Mucosa of descending colon (tissue), 3 donors: Measurements from ENCODE around the gene KRTCAP2. TPM values are rescaled to one million over a fixed set of nuclear protein-coding genes. Genes with fewer than 3 reads are reported as not detected.

ENCODE experiments used
- ATAC-seq: fragments of 200-7000 bp; cut with Tn5 transposase; one replicate; pipeline ENCODE4 v1.9.1; 2020; ENCODE audit warnings: mild to moderate bottlenecking, moderate library complexity
- DNase-seq, 3 donors: peaks; one replicate each; pipeline ENCODE4 v3.0.0-alpha.2; 2020
- H3K36me3 ChIP-seq: fragments of 200-600 bp; one replicate; pipeline ENCODE4 v1.8.0; 2021; ENCODE audit warnings: low read depth, mild to moderate bottlenecking
- H3K4me1 ChIP-seq: fragments of 200-600 bp; one replicate; pipeline ENCODE4 v1.8.0; 2021; ENCODE audit warnings: low read depth, mild to moderate bottlenecking
- H3K4me3 ChIP-seq: fragments of 200-600 bp; one replicate; pipeline ENCODE4 v1.8.0; 2021; ENCODE audit warnings: mild to moderate bottlenecking
- H3K9me3 ChIP-seq: fragments of 200-600 bp; one replicate; pipeline ENCODE4 v1.8.0; 2021; ENCODE audit warnings: mild to moderate bottlenecking
- CTCF ChIP-seq: fragments of 200-600 bp; IDR thresholded peaks from one replicate; pipeline ENCODE4 v1.8.0; 2022; ENCODE audit warnings: antibody characterized with exemption, mild to moderate bottlenecking
- intact Hi-C, 2 donors: fragments of 100-400 bp; cut with DNase I in 1 of 2; cut with micrococcal nuclease in 1 of 2; formaldehyde crosslinking; loops; one replicate each; pipeline versions ENCODE4 v1.11.0 to v1.11.1; 2022; cut with DNase I, micrococcal nuclease
- total RNA-seq, 3 donors: library from RNA; stranded (reverse); fragmentation: NEBNext Ultra II Directional in 2 of 3; extraction: Animal tissue kit (Norgen Biotek cat#: 25700) in 2 of 3; gene quantifications; one replicate each; pipeline versions ENCODE4 v1.2.1 to v1.2.4, GENCODE V29; 2021 to 2023
- donor health status: DM: no; HTN: no; CAD: no; lungs with moderate emphysema.
- donor health status: DM: no; HTN: no; CAD: no.
- donor health status: DM: no; HTN: yes; CAD: no.

The KRTCAP2 gene
- total RNA-seq, 3 donors from 2014 or later, result 162 to 190 (median 176) TPM

- Histone ChIP-seq H3K36me3 (no peaks in the 10 kb centered on the region), H3K9me3 (no peaks in the 10 kb centered on the region), H3K4me3 (no peak overlapping the region), H3K4me1 (peaks cover 13% of the 10 kb centered on the region)
- peak in 2 of 3 donors; percentile 25 to 50 for DNase-seq
- intact Hi-C loops, result no loop called here
- no peak for ATAC-seq
- no peak for TF ChIP-seq CTCF
Measured at GRCh38 chr1:155181371-155182051, 8.4 kb upstream of the KRTCAP2 start.

- no peak for ATAC-seq
- DNase-seq, result peak; percentile 22 to 60 (median 34)
- TF ChIP-seq CTCF, result no peak
Measured at GRCh38 chr1:155179112-155180031, 6.3 kb upstream of the KRTCAP2 start.

DNA sequence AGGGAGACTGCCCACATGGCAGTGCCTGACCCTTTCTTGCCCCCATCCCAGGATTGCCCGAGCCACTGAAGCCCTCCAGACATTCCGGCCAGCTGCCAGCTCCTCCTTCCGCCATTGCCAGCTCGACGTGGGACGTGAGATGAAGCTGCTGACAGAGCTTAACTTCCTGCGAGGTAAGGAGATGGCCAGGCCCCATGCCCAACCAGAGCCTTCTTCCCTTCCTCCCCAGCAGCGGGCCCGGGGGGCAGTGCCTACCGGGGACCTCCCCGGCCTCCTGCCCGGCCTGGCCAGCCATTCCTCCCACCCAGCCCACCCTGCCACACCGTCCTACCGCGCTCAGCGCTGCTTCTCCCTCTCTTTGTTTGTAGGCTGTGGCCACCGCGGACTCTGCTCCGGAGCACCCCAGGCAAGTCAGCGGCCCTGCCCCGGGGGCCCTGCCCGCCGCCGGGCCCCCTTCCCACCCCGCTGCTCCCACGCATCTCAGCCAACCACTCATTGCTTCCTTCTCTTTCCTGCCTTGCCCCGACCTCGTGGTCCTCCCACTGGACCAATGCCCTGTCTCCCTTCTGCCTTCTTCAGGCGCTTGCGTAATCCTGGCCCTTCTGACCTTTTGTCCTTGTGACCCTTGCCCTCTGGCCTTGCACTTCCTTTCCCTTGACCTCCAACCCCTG, 5.5 kb upstream of the KRTCAP2 start:
- H3K4me1 ChIP-seq, result peaks cover 13% of the 10 kb centered on the region
- intact Hi-C loops, result loop anchor here in 1 of 2 donors (10.0 kb wide), 1 partner anchor 46 kb away; no protein-coding TSS in a partner anchor
- no peak overlapping the region for H3K4me3 ChIP-seq
- H3K36me3 ChIP-seq, result no peaks in the 10 kb centered on the region
- no peak for TF ChIP-seq CTCF
- ATAC-seq, result no peak
- DNase-seq, result peak in 2 of 3 donors; percentile 37 to 53
- H3K9me3 ChIP-seq, result no peaks in the 10 kb centered on the region

More at GRCh38 chr1:155179112-155180031, 6.3 kb upstream of the KRTCAP2 start:
- no peaks in the 10 kb centered on the region for H3K9me3 ChIP-seq
- no peaks in the 10 kb centered on the region for H3K36me3 ChIP-seq
- H3K4me1 ChIP-seq, result peaks cover 8% of the 10 kb centered on the region
- H3K4me3 ChIP-seq, result no peak overlapping the region
- intact Hi-C loops, result loop anchor here in 1 of 2 donors (10.0 kb wide), 1 partner anchor 45 kb away; no protein-coding TSS in a partner anchor

- Histone ChIP-seq H3K4me3 (no peak overlapping the region), H3K4me1 (peaks cover 17% of the 10 kb centered on the region), H3K36me3 (no peaks in the 10 kb centered on the region), H3K9me3 (no peaks in the 10 kb centered on the region)
- ATAC-seq (no peak), DNase-seq (no peak)
- intact Hi-C loops, result loop anchor here in 1 of 2 donors (10.0 kb wide), 1 partner anchor 47 kb away; no protein-coding TSS in a partner anchor
- TF ChIP-seq CTCF, result no peak
Measured at GRCh38 chr1:155177918-155178281, 4.8 kb upstream of the KRTCAP2 start.

GRCh38 chr1:155177192-155177917, 4.3 kb upstream of the KRTCAP2 start:
- no peak overlapping the region for H3K4me3 ChIP-seq
- TF ChIP-seq CTCF, result no peak
- DNase-seq, result peak in 1 of 3 donors; percentile 40
- ATAC-seq, result no peak
- no peaks in the 10 kb centered on the region for H3K36me3 ChIP-seq
- intact Hi-C loops, result loop anchor here in 1 of 2 donors (10.0 kb wide), 1 partner anchor 47 kb away; no protein-coding TSS in a partner anchor
- no peaks in the 10 kb centered on the region for H3K9me3 ChIP-seq
- peaks cover 19% of the 10 kb centered on the region for H3K4me1 ChIP-seq
